ENCODE measurements around the gene DELE1.

Gene DELE1

GRCh38 chr5:141923448-141924313 is at the start of gene DELE1:
TSS of gene DELE1 (plus strand) at chr5:141923871. CDS start at chr5:141923942, 71 bp downstream.
- peak; percentile 93 for DNase-seq (ENCODE audit: low read depth)

- DNase-seq (ENCODE audit: low read depth), result no peak
Measured at GRCh38 chr5:141873933-141874261, 49.8 kb upstream of the DELE1 start.

GRCh38 chr5:141874262-141874964 is 49.3 kb upstream of the DELE1 start:
- no peak for DNase-seq (ENCODE audit: low read depth)

GRCh38 chr5:141875022-141875740 is 48.5 kb upstream of the DELE1 start:
- no peak for DNase-seq (ENCODE audit: low read depth)

GRCh38 chr5:141875795-141876627 is 47.7 kb upstream of the DELE1 start:
- DNase-seq (ENCODE audit: low read depth), result no peak

GRCh38 chr5:141876628-141877355 is 46.9 kb upstream of the DELE1 start:
- DNase-seq (ENCODE audit: low read depth), result no peak

- no peak for DNase-seq (ENCODE audit: low read depth)
Measured at GRCh38 chr5:141877356-141878185, 46.1 kb upstream of the DELE1 start.

- DNase-seq (ENCODE audit: low read depth), result peak; percentile 6
Measured at GRCh38 chr5:141878186-141878710, 45.4 kb upstream of the DELE1 start, which contains the start of gene PCDH1. TSS of gene PCDH1 (minus strand) at chr5:141878410. CDS start at chr5:141878262, 148 bp downstream.

- DNase-seq (ENCODE audit: low read depth), result peak; percentile 77
Measured at GRCh38 chr5:141878711-141879425, 44.8 kb upstream of the DELE1 start.

GRCh38 chr5:141879426-141879759 is 44.3 kb upstream of the DELE1 start:
- no peak for DNase-seq (ENCODE audit: low read depth)

- no peak for DNase-seq (ENCODE audit: low read depth)
Measured at GRCh38 chr5:141879941-141880738, 43.5 kb upstream of the DELE1 start.

GRCh38 chr5:141880961-141881801 is 42.5 kb upstream of the DELE1 start:
- DNase-seq (ENCODE audit: low read depth), result no peak

- no peak for DNase-seq (ENCODE audit: low read depth)
Measured at GRCh38 chr5:141881886-141882285, 41.8 kb upstream of the DELE1 start.

GRCh38 chr5:141882594-141883183 is 41.0 kb upstream of the DELE1 start:
- DNase-seq (ENCODE audit: low read depth), result no peak

- no peak for DNase-seq (ENCODE audit: low read depth)
Measured at GRCh38 chr5:141883184-141883891, 40.3 kb upstream of the DELE1 start.

GRCh38 chr5:141883892-141884318 is 39.8 kb upstream of the DELE1 start:
- no peak for DNase-seq (ENCODE audit: low read depth)
